Transverse colon (tissue), 4 donors: ENCODE results near the gene DNAAF8. TPM values are rescaled to one million over a fixed set of nuclear protein-coding genes. Genes with fewer than 3 reads are reported as not detected.
"Not testable (repeated sequence)": the region's sequence is repeated elsewhere in the genome, so short reads cannot be mapped to it uniquely, and the experiment has no call there.

ENCODE experiments used
- DNase-seq: peaks from one replicate; pipeline ENCODE4 v3.0.0-alpha.2; 2019
- H3K27ac ChIP-seq, 4 donors: fragments of 200-600 bp; sonication (generic); 2 replicates each; pipeline ENCODE4 v1.5.1; 2016 to 2018; ENCODE audit warnings: inconsistent platforms in 4 of 4
- H3K27me3 ChIP-seq: fragments of 200-600 bp; sonication (generic); 2 replicates; pipeline ENCODE4 v1.5.1; 2017; ENCODE audit warnings: inconsistent platforms
- H3K36me3 ChIP-seq, 4 donors: fragments of 200-600 bp; sonication (generic); 2 replicates each; pipeline ENCODE4 v1.5.1; 2017 to 2019; ENCODE audit warnings: inconsistent platforms in 4 of 4
- H3K4me1 ChIP-seq, 4 donors: fragments of 200-600 bp; sonication (generic); 2 replicates each; pipeline ENCODE4 v1.5.1; 2017 to 2020; ENCODE audit warnings: inconsistent platforms in 4 of 4
- H3K4me3 ChIP-seq, 4 donors: fragments of 200-600 bp; sonication (generic); 1 replicate in 1 of 4; 2 replicates in 3 of 4; pipeline versions ENCODE4 v1.5.1 to v1.6.1; 2017 to 2019; ENCODE audit warnings: inconsistent platforms in 4 of 4
- H3K9me3 ChIP-seq, 2 donors: fragments of 200-600 bp; sonication (generic); 2 replicates each; pipeline ENCODE4 v1.5.1; 2017 to 2019; ENCODE audit warnings: inconsistent platforms in 2 of 2
- CTCF ChIP-seq, 5 experiments: fragments of 200-600 bp in 3 of 5; fragments of 450-650 bp in 2 of 5; sonication (generic) in 3 of 5; IDR thresholded peaks; 1 replicate in 2 of 5; 2 replicates in 3 of 5; pipeline ENCODE4 v1.5.1; 2016 to 2017; ENCODE audit warnings: antibody characterized with exemption in 5 of 5, inconsistent platforms in 3 of 5, mild to moderate bottlenecking in 2 of 5, moderate library complexity in 1 of 5
- EP300 ChIP-seq: sonication (generic); formaldehyde crosslinking; IDR thresholded peaks from one replicate; pipeline ENCODE4 v1.6.1; 2017; ENCODE audit warnings: antibody characterized with exemption, low read depth
- POLR2A ChIP-seq: fragments of 450-650 bp; IDR thresholded peaks from one replicate; pipeline ENCODE4 v1.6.1; 2016; ENCODE audit warnings: antibody characterized with exemption, mild to moderate bottlenecking, moderate library complexity
- POLR2AphosphoS5 ChIP-seq, 3 donors: sonication (generic); formaldehyde crosslinking; IDR thresholded peaks; one replicate each; pipeline ENCODE4 v1.6.1; 2016; ENCODE audit warnings: antibody characterized with exemption in 3 of 3
- WGBS, 2 donors: methylation state at CpG; one replicate each; pipeline ENCODE4 v1.1.5; 2018; ENCODE audit warnings: low coverage in 1 of 2; 5-methylcytosine and 5-hydroxymethylcytosine counted together
- in situ Hi-C, 4 donors: fragments of 200-750 bp; cut with MboI; loops; one replicate each; pipeline versions ENCODE4 v1.15.0 to v1.15.1; 2017; ENCODE audit warnings: low sequenced_read_pairs in 3 of 4, low pct_ligation_motif_present in 1 of 4, low pct_unique_long_range_greater_than_20kb in 1 of 4
- intact Hi-C: fragments of 100-400 bp; cut with DNase I; formaldehyde crosslinking; loops from one replicate; pipeline ENCODE4 v1.15.1; 2023; ENCODE audit warnings: low total_unique reads
- total RNA-seq, 4 donors: library from RNA; depleted of rRNA; stranded (reverse); fragments of >200 nt; gene quantifications; one replicate each; pipeline ENCODE4 v1.1.0, GENCODE V29; 2016

DNAAF8 gene
- total RNA-seq, 4 donors from 2014 or later, result 0.55 to 2.9 (median 0.60) TPM; not detected in 1

DNA sequence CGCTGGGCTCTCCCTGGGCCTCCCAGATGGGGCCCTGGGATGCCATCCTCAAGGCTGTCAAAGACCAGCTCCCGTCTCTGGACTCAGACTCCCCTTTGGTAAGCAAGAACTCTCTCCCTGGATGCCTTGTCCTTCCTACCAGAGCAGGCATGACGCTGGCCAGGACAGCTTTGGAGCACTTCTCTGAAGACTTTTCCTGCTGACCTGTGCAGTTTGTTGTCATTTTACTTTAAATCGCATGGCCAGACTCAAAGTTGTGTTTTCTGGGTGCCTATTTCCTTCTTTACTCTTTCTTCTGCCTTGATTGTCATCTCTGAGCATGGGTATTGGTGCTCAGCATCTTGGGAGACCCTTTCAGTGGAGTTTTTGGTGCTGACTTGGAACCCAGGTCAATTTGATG is 2.2 kb downstream of the DNAAF8 start:
- intact Hi-C loops (no loop called here), in situ Hi-C loops (no loop called here)

DNA sequence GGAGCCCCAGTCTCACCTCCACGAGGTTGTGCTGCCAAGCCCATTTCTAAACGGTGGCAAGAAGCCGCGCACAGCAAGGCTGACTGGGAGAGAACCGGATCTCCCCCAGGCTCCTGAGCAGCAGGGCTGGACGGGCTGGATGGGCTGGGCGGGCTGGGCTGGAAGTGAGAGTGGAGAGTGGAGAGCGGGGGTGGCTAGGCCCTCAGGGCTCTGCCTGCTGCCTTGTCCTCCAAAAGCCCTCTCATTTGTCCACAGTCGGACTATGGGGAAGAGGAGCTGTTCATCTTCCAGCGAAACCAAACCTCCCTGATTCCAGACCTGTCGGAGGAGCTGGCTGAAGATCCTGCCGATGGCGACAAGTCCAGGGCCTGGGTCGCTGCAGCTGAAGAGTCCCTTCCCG is 3.2 kb downstream of the DNAAF8 start:
- no peak overlapping the region for H3K27ac ChIP-seq
- DNase-seq, result no peak
- intact Hi-C loops (no loop called here), in situ Hi-C loops (no loop called here)
- no peak overlapping the region for H3K4me3 ChIP-seq
- no peaks in the 10 kb centered on the region for H3K9me3 ChIP-seq
- 79 to 80% methylated on average over 1 to 15 of the region's 15 CpGs for WGBS, 2 donors
- TF ChIP-seq EP300 (no peak), POLR2A (no peak), CTCF (IDR thresholded peaks at IDR 0.05) (no peak), POLR2AphosphoS5 (IDR thresholded peaks at IDR 0.05) (no peak)
- H3K4me1 ChIP-seq, result peaks cover 0 to 17% (median 9%) of the 10 kb centered on the region in 4 donors
- no peaks in the 10 kb centered on the region for H3K36me3 ChIP-seq
- no peaks in the 10 kb centered on the region for H3K27me3 ChIP-seq

More for the DNA sequence above, 2.2 kb downstream of the DNAAF8 start:
- Histone ChIP-seq H3K4me3 (no peak overlapping the region), H3K4me1 (peaks cover 0 to 17% (median 9%) of the 10 kb centered on the region in 4 donors), H3K9me3 (no peaks in the 10 kb centered on the region), H3K36me3 (no peaks in the 10 kb centered on the region), H3K27me3 (no peaks in the 10 kb centered on the region), H3K27ac (no peak overlapping the region)
- TF ChIP-seq EP300, result no peak
- no peak for TF ChIP-seq POLR2A
- TF ChIP-seq CTCF (IDR thresholded peaks at IDR 0.05), result no peak
- TF ChIP-seq POLR2AphosphoS5 (IDR thresholded peaks at IDR 0.05), result no peak
- WGBS, 2 donors, result 80 to 85% methylated on average over 1 to 4 of the region's 4 CpGs
- DNase-seq, result no peak

DNA sequence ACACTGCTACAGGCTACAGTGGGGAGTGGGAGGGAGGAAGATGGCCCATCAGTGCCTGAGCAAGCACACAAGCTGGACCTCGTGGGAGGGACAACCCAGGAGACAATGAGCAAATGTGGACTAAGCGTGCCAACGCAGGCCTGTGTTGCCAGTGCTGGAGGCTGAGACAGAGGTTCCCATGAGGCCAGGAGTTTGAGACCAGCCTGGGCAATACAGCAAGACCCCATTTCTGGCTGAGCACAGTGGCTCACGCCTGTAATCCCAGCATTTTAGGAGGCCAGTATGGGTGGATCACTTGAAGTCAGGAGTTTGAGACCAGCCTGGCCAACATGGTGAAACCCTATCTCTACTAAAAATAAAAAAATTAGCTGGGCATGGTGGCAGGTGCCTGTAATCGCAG is 4.0 kb downstream of the DNAAF8 start:
- H3K4me3 ChIP-seq, in situ Hi-C loops, intact Hi-C loops: not testable (repeated sequence)

GRCh38 chr16:4743226-4743878 is 9.0 kb downstream of the DNAAF8 start:
- Histone ChIP-seq H3K27ac (no peak overlapping the region), H3K4me1 (peaks cover 6 to 19% (median 8%) of the 10 kb centered on the region in 4 donors), H3K36me3 (no peaks in the 10 kb centered on the region), H3K4me3 (peak overlapping the region in 3 of 4 donors; percentile 2 to 49 (median 28)), H3K27me3 (no peaks in the 10 kb centered on the region), H3K9me3 (no peaks in the 10 kb centered on the region)
- intact Hi-C loops (no loop called here), in situ Hi-C loops (no loop called here)
- 22 to 43% methylated on average over 6 to 14 of the region's 14 CpGs for WGBS, 2 donors
- peak; percentile 38 for DNase-seq
- no peak for TF ChIP-seq CTCF (IDR thresholded peaks at IDR 0.05)
- no peak for TF ChIP-seq POLR2A
- TF ChIP-seq EP300, result no peak
- no peak for TF ChIP-seq POLR2AphosphoS5 (IDR thresholded peaks at IDR 0.05)

More for the DNA sequence above, 4.0 kb downstream of the DNAAF8 start:
- not testable (repeated sequence) for H3K27ac ChIP-seq, H3K27me3 ChIP-seq, DNase-seq, H3K36me3 ChIP-seq, H3K9me3 ChIP-seq
- 87 to 88% methylated on average over 1 to 5 of the region's 5 CpGs for WGBS, 2 donors
- peaks cover 6 to 18% (median 11%) of the 10 kb centered on the region in 4 donors for H3K4me1 ChIP-seq
